Adipocyte (in vitro differentiated cells): ENCODE results near the gene TRAPPC11.

Source experiments
- DNase-seq: peaks from one replicate; pipeline ENCODE4 v3.0.0-alpha.2; 2015; ENCODE audit warnings: low read depth
- H3K27me3 ChIP-seq: replicated peaks from 2 replicates; pipeline ENCODE4 v1.7.0; 2013; ENCODE audit warnings: mild to moderate bottlenecking, low read length, moderate library complexity; ENCODE audit not compliant: control insufficient read depth, insufficient read depth
- H3K36me3 ChIP-seq: 2 replicates; pipeline ENCODE4 v1.7.0; 2013; ENCODE audit warnings: low read length, mild to moderate bottlenecking, moderate library complexity; ENCODE audit not compliant: control insufficient read depth, insufficient read depth, severe bottlenecking
- H3K4me1 ChIP-seq: 2 replicates; pipeline ENCODE4 v1.7.0; 2013; ENCODE audit warnings: mild to moderate bottlenecking, low read length, moderate library complexity; ENCODE audit not compliant: control insufficient read depth, insufficient read depth
- H3K4me3 ChIP-seq: 2 replicates; pipeline ENCODE4 v1.7.0; 2013; ENCODE audit warnings: mild to moderate bottlenecking, low read length, moderate library complexity
- H3K9ac ChIP-seq: 2 replicates; pipeline ENCODE4 v1.7.0; 2013; ENCODE audit warnings: mild to moderate bottlenecking, low read length, moderate library complexity
- H3K9me3 ChIP-seq: 2 replicates; pipeline ENCODE4 v1.7.0; 2013; ENCODE audit warnings: mild to moderate bottlenecking, low read length, moderate library complexity; ENCODE audit not compliant: control insufficient read depth

The TRAPPC11 gene

DNA sequence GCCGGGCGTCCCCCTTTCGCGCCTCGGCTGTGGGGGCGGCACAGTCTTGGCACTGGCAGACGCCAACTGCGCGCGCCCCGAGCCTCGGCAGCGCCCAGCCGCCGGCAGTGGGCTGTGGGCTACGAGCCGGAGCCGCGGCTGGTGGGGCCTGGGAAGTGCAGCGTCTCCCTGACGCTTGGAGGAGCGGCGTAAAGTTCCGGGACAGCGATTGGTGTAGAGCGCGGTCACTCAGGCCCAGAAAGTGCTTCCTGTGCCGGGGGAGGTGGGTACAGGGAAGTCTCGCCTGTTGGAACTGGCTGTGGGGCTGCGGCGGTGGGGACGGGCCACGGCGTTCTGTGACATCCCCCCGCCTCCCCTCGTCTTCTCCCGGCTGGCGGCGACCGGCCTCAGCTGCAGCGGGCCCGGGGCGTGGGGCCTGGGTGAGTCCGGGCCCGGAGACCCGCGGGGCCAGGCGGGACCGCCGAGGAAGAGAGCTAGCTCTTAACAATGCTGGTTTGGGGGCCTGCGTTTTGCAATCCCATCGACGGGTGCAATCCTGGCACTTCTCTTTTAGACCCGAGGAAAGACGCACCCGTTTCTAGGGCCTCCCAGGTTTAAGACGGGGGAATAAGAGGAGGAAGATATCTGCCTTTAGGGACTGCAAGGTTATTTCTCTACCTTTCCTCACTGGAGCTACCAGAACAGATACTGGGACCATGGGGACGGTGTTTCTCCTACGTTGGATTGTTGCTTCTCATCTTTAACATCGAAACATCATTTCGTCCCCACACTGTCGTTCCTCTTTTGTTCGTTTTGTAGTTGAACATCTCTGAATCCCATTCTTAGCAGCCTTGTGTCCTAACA is at the start of gene TRAPPC11, which contains the start of gene RWDD4:
Gene TRAPPC11, plus strand, starts transcription at position 265 of the 843 bp plus-strand sequence. CDS start 4,575 bp downstream, outside the sequence.
Gene RWDD4, minus strand, starts transcription at position 157 of the 843 bp plus-strand sequence. CDS start 233 bp downstream, outside the sequence.
- H3K4me3 ChIP-seq: peak within 1 kb of the TSS; percentile 97
- peak within 1 kb of the TSS; percentile 95 for H3K9ac ChIP-seq
- peak; percentile 99 for DNase-seq
- no peaks in the 10 kb centered on the region for H3K9me3 ChIP-seq
- peaks cover 27% of the 10 kb centered on the region for H3K4me1 ChIP-seq
- peaks cover 15% of the 10 kb centered on the region for H3K36me3 ChIP-seq
- H3K27me3 ChIP-seq: no peaks in the 10 kb centered on the region

DNA sequence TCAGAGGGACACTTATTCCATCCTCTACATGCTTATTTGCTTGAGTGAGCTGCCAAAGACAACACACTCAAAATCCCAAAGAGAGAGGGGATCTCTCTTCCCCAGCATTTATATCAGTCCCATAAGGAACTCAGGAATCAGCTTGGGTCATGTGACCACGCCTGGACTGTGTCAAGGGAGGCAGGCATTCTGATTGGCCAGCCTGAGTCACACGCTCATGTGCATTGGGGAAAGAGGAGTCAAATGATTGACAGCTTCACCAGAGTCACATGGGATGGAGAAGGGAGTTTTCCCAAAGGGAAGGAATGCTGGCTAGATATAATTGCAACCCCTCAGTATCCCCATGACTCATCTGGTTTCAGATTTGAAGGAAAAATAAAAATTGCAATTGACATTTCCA is 49.1 kb upstream of the TRAPPC11 start:
- Histone ChIP-seq H3K36me3 (no peaks in the 10 kb centered on the region), H3K9ac (no peak overlapping the region), H3K9me3 (no peaks in the 10 kb centered on the region), H3K27me3 (no peaks in the 10 kb centered on the region), H3K4me1 (peaks cover 12% of the 10 kb centered on the region), H3K4me3 (no peak overlapping the region)
- no peak for DNase-seq

DNA sequence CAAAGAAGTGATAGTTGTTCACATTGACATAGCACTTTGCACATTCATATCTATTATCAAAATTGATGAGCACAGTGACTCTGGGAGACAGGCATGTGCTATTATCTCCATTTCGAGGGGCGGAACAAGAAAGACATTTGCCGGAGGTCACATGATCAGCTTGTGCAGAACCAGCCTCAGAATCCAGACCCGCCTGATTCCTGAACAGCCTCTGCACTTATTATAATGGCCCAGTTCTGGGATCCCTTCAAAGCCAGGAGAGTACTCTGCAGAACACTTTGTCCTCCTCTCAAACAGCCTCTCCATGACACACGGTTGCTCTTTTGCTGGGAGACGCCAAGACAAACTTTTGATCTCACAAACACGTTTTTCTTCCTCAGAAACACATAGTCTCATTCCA is 48.5 kb upstream of the TRAPPC11 start:
- no peak for DNase-seq
- Histone ChIP-seq H3K27me3 (no peaks in the 10 kb centered on the region), H3K9ac (peak overlapping the region; percentile 50), H3K4me3 (peak overlapping the region; percentile 25), H3K36me3 (no peaks in the 10 kb centered on the region), H3K9me3 (no peaks in the 10 kb centered on the region), H3K4me1 (peaks cover 12% of the 10 kb centered on the region)

DNA sequence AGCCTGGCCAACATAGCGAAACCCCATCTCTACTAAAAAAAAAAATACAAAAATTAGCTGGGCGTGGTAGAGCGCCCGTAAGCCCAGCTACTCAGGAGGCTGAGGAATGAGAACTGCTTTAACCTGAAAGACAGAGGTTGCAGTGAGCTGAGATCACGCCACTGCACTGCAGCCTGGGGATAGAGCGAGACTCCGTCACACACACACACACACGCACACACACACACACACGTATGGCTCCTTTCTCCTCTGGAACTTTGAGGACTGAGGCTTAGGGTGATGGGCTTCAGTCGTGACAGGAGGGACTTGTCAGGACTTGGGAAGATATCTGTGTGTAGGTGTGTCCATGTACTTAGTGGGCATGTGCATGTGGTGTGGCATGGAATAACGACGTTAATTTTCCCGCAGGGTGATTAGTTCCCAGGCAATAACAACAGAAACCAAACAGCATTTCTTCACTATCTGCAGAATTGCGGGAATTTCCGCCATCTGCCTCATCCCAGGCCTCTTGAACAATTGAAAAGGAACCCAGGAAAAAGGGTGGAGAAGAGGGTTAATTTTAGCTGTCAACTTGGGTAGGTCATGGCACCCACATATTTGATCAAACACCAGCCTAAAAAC is 47.8 kb upstream of the TRAPPC11 start:
- Histone ChIP-seq H3K4me1 (peaks cover 12% of the 10 kb centered on the region), H3K9me3 (no peaks in the 10 kb centered on the region), H3K27me3 (no peaks in the 10 kb centered on the region), H3K36me3 (no peaks in the 10 kb centered on the region), H3K4me3 (no peak overlapping the region), H3K9ac (peak overlapping the region; percentile 50)
- no peak for DNase-seq

DNA sequence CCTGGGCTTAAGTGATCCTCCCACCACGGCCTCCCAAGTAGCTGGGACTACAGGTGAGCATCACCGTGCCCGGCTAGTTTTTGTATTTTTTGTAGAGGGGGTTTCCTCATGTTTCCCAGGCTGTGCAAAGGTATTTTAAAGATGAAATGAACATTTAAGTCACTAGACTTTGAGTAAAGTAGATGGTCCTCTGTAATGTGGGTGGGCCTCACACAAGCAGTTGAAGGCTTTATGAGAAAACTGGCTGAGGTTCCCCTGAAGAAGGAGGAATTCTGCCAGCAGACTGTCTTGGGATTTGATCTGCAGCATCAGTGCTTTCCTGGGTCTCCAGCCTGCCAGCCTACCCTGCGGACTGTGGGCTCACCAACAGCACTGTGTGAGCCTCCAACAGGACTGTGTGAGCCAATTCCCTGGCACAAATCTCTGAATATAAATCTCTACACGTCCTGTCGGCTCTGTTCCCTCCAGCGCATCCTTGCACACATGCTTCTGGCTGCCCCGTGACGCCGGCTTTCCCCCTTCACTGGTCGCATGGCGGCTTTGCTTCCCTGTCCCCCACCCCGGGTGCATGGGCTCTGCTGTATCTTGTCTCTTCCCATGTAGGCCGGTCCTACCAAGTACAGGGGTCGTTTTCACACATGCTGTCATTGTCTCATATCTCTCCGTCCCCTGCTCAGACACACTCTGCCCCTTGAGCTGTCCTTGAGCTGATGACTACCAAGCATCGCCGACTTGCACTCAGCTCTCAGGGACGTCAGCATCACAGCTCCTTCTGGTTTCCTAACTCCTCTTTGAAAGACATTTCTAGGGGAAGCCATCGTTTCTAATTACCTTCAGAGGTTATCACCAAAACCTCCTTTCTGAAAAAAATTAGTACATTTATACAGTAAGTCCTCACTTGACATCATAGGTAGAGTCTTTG is 46.5 kb upstream of the TRAPPC11 start:
- Histone ChIP-seq H3K9ac (no peak overlapping the region), H3K4me3 (no peak overlapping the region), H3K9me3 (no peaks in the 10 kb centered on the region), H3K36me3 (no peaks in the 10 kb centered on the region), H3K4me1 (peaks cover 12% of the 10 kb centered on the region), H3K27me3 (no peaks in the 10 kb centered on the region)
- DNase-seq: no peak

DNA sequence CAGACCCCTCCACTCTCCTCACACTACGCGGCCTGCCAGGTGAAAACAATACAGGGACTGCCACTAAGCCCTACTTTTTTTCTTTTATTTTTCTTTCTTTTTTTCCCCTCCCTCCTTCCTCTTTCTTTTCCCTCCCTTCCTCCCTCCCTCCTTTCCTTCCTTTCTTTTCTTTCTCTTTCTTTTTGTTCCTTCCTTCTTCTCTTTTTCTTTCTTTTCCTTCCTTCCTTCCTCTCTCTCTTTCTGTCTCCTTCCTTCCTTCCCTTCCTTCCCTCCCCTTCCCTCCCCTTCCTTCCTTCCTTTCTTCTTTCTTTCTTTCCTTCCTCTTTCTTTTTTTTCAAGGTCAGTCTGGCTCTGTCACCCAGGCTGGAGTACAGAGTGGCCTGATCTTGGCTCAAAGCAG is 42.0 kb upstream of the TRAPPC11 start:
- Histone ChIP-seq H3K36me3 (no peaks in the 10 kb centered on the region), H3K9ac (no peak overlapping the region), H3K4me1 (peaks cover 23% of the 10 kb centered on the region), H3K27me3 (no peaks in the 10 kb centered on the region), H3K4me3 (no peak overlapping the region), H3K9me3 (no peaks in the 10 kb centered on the region)
- DNase-seq: no peak

DNA sequence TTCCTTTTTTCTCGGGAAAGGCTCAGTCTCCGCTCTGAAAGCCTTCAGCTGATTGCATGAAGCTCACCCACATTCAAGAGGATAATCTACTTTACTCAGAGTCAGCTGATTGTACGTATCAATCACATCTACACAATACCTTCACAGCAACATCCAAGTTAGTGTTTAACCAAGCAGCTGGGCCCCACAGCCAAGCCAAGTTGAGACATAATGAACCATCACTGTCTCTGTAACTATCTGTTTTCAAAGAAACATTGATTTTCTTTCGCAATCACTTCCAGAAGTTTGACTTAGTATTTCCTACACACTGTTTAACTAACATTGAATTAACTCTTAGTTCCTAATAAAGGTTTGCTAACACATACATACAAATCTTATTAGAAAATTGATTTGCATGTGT is 40.4 kb upstream of the TRAPPC11 start:
- H3K4me3 ChIP-seq: peak overlapping the region; percentile 15
- no peaks in the 10 kb centered on the region for H3K27me3 ChIP-seq
- peaks cover 25% of the 10 kb centered on the region for H3K4me1 ChIP-seq
- no peak for DNase-seq
- H3K9ac ChIP-seq: peak overlapping the region; percentile 22
- no peaks in the 10 kb centered on the region for H3K9me3 ChIP-seq
- no peaks in the 10 kb centered on the region for H3K36me3 ChIP-seq

DNA sequence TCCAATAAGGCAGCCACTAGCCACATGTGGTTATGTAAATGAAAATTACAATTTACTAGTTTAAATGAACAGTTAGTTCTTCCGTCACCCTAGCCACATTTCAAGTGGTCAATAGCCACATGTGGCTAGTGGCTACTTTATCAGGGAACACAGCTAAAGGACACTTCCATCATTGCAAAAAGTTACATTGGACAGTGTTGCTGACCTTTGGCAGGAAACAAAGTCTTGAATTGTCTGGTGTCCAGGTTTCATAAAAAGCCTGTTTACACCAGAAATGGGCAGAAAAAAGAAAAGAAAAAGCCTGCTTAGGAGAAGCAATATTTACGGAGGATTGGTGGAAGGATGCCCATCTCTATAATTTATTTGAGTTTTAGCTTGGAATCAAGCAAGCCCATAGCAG is 38.7 kb upstream of the TRAPPC11 start:
- Histone ChIP-seq H3K9me3 (no peaks in the 10 kb centered on the region), H3K4me1 (peaks cover 25% of the 10 kb centered on the region), H3K9ac (no peak overlapping the region), H3K36me3 (no peaks in the 10 kb centered on the region), H3K4me3 (no peak overlapping the region), H3K27me3 (no peaks in the 10 kb centered on the region)
- DNase-seq: no peak

DNA sequence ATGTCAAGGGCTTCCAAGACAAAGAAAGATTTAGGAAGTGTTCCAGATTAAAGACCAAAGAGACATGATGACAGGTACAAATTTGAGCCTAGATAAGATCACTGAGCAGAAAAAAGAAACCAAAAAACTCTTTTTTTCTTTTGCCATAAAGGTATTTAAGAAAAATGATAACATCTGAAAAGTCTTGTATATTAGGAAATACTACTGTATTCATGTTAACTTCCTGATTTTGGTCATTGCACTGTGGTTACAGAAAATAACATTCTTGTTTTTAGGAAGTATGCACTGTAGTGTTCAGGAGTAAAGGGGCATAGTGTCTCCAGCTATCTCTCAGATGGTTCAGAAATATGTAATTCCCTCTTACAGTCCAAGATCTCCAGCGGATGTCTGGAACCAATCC is 37.2 kb upstream of the TRAPPC11 start:
- Histone ChIP-seq H3K9me3 (no peaks in the 10 kb centered on the region), H3K4me1 (peaks cover 25% of the 10 kb centered on the region), H3K27me3 (no peaks in the 10 kb centered on the region), H3K9ac (no peak overlapping the region), H3K36me3 (no peaks in the 10 kb centered on the region), H3K4me3 (no peak overlapping the region)
- DNase-seq: peak; percentile 38

DNA sequence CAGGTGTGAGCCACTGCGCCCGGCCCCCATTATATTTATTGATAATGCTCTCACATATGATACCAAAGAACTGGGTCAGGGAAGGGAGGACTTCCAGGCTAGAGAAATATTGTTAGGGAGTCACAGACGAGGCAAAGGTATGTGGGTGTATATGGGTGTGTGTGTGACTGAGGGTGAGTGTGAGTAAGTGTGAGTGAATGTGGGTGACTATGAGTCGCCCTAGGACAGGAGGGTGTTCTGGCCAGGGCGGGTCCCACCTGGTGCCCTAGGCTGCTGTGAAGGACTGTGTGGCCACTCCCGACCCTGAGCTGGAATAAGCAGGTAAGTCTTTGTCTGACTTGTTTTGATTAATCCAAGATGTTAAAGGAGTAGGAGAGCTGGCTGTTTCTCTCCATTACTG is 34.5 kb upstream of the TRAPPC11 start:
- Histone ChIP-seq H3K4me3 (no peak overlapping the region), H3K36me3 (no peaks in the 10 kb centered on the region), H3K9ac (no peak overlapping the region), H3K4me1 (peaks cover 13% of the 10 kb centered on the region), H3K27me3 (no peaks in the 10 kb centered on the region), H3K9me3 (no peaks in the 10 kb centered on the region)
- no peak for DNase-seq

DNA sequence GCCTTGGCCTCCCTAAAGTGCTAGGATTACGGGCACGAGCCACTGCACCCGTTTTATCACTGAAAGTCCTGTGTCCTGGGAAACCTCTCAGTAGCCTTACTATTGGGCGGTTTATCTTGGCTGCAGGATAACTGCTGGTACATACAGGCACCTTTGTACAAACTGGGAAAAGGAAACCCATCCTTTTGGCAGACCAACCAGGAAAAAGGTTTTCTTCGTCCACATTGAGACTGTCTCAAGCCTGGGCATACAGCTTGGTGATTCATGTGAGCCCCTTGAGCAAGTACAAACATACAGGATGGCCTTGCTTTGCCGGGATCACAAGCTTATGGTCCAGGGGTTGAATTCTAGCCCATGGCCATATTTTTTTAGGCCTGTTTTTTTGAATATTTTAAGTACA is 32.9 kb upstream of the TRAPPC11 start:
- Histone ChIP-seq H3K4me3 (no peak overlapping the region), H3K9me3 (no peaks in the 10 kb centered on the region), H3K4me1 (peaks cover 7% of the 10 kb centered on the region), H3K9ac (no peak overlapping the region), H3K27me3 (no peaks in the 10 kb centered on the region), H3K36me3 (no peaks in the 10 kb centered on the region)
- no peak for DNase-seq
